Measurements from ENCODE around the gene BDNF. TPM values are rescaled to one million over a fixed set of nuclear protein-coding genes. Genes with fewer than 3 reads are reported as not detected.

BDNF gene
- polyA plus RNA-seq, 1 donor (not counting 4 experiments of a cell fraction or from before 2014, with no cell fraction given): 0.35 TPM

DNA sequence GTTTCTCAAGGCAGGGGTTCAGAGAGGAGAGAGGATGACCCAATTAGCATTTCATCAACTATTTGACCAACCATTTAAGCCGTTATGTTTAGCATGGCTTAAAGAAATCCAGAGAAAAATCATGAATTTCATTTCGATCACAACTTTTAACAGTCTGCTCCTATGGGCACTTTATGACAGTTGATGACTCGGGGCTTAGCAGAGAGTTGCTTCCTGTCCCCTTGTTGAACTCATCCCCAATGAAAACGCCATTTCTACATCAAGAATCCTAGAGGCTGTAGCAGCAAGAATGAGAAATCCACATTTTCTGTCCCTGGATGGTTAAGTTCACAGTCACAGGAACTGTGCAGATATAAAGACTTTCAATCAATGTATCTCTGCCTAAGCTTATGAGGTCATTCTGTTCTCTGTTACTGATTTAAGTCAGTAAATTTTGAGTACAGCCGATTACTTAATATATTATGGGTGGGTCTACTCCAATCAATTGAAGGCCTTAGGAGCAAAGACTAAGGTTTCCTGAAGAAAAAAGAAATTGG, 81.1 kb downstream of the BDNF start:
- TF ChIP-seq EZH2 (IDR thresholded peaks at IDR 0.05; ENCODE audit: low read length): no peak
- TF ChIP-seq, protein P1, sequence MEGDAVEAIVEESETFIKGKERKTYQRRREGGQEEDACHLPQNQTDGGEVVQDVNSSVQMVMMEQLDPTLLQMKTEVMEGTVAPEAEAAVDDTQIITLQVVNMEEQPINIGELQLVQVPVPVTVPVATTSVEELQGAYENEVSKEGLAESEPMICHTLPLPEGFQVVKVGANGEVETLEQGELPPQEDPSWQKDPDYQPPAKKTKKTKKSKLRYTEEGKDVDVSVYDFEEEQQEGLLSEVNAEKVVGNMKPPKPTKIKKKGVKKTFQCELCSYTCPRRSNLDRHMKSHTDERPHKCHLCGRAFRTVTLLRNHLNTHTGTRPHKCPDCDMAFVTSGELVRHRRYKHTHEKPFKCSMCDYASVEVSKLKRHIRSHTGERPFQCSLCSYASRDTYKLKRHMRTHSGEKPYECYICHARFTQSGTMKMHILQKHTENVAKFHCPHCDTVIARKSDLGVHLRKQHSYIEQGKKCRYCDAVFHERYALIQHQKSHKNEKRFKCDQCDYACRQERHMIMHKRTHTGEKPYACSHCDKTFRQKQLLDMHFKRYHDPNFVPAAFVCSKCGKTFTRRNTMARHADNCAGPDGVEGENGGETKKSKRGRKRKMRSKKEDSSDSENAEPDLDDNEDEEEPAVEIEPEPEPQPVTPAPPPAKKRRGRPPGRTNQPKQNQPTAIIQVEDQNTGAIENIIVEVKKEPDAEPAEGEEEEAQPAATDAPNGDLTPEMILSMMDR (optimal IDR thresholded peaks at IDR 0.05 in 1 of 3, IDR thresholded peaks at IDR 0.05 in 1 of 3, conservative IDR thresholded peaks at IDR 0.05 in 1 of 3; ENCODE audit: extremely low read depth in 1 of 3, insufficient read depth in 2 of 3, low read length in 3 of 3): no peak
- Histone ChIP-seq H3K4me2 (ENCODE audit: control insufficient read depth, extremely low read depth, insufficient read depth, low read depth, low read length) (no peak overlapping the region), H3K4me1 (ENCODE audit: control insufficient read depth, extremely low read depth, insufficient read depth, low read length) (no peaks in the 10 kb centered on the region), H3K4me3 (ENCODE audit: control insufficient read depth in 2 of 3, extremely low read depth in 1 of 3, insufficient read depth in 2 of 3, low read depth in 1 of 3, low read length in 3 of 3) (no peak overlapping the region), H3K27ac (ENCODE audit: control insufficient read depth, insufficient read depth, low read length) (no peak overlapping the region), H3K79me2 (ENCODE audit: control insufficient read depth, insufficient read depth, low read length) (no peaks in the 10 kb centered on the region), H3K9me3 (ENCODE audit: control insufficient read depth, low read depth, low read length) (no peaks in the 10 kb centered on the region), H3K27me3 (ENCODE audit: control insufficient read depth, extremely low read depth, insufficient read depth, low read length) (no peaks in the 10 kb centered on the region), H3K9me1 (ENCODE audit: control insufficient read depth, extremely low read depth, insufficient read depth, low read length) (no peaks in the 10 kb centered on the region), H4K20me1 (ENCODE audit: control insufficient read depth, extremely low read depth, insufficient read depth, low read length) (no peaks in the 10 kb centered on the region), H3K36me3 (ENCODE audit: control insufficient read depth in 2 of 2, extremely low read depth in 1 of 2, insufficient read depth in 2 of 2, low read length in 2 of 2) (no peaks in the 10 kb centered on the region), H3K9ac (ENCODE audit: control insufficient read depth, extremely low read depth, insufficient read depth, low read length) (no peak overlapping the region), H2AFZ (ENCODE audit: control insufficient read depth, low read length) (no peak overlapping the region)
- FAIRE-seq (no peak), DNase-seq (ENCODE audit: low read depth, low spot score) (no peak)
- dilution Hi-C loops (cut with MboI; ENCODE audit: extremely low pct_ligation_motif_present, low sequenced_read_pairs): no loop called here

DNA sequence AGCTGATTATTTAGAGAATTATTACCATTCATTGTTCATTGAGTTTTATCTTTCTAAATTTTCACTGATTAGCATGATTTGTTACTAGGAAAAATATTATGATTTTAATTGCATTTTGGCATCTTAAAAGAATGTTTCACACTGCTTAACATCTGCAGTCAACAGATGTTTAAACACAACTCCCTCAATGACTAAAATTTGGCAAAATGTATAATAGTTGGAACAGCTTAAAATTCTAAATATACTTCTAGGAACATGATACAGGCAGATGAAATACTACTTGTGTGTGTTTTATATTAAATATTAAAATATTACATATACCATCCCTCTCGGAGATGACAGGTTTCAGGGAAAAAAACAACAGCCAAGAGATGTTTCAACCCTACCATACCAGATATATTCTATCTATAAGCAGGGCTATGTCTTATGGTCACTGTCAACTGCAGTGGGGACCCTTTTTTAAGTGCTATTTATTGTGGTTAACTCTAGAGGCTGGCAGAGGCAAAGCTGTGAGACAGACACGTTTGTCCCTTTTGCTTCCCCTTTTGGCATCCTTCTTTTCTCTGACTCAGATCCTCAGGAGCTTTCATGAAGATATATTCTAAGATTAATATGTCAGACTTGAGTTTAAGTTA, 81.9 kb downstream of the BDNF start:
- Histone ChIP-seq H3K4me2 (ENCODE audit: control insufficient read depth, extremely low read depth, insufficient read depth, low read depth, low read length) (no peak overlapping the region), H3K79me2 (ENCODE audit: control insufficient read depth, insufficient read depth, low read length) (no peaks in the 10 kb centered on the region), H3K4me1 (ENCODE audit: control insufficient read depth, extremely low read depth, insufficient read depth, low read length) (no peaks in the 10 kb centered on the region), H3K27ac (ENCODE audit: control insufficient read depth, insufficient read depth, low read length) (no peak overlapping the region), H3K9me3 (ENCODE audit: control insufficient read depth, low read depth, low read length) (no peaks in the 10 kb centered on the region), H3K4me3 (ENCODE audit: control insufficient read depth in 2 of 3, extremely low read depth in 1 of 3, insufficient read depth in 2 of 3, low read depth in 1 of 3, low read length in 3 of 3) (no peak overlapping the region), H4K20me1 (ENCODE audit: control insufficient read depth, extremely low read depth, insufficient read depth, low read length) (no peaks in the 10 kb centered on the region), H3K9me1 (ENCODE audit: control insufficient read depth, extremely low read depth, insufficient read depth, low read length) (no peaks in the 10 kb centered on the region), H3K36me3 (ENCODE audit: control insufficient read depth in 2 of 2, extremely low read depth in 1 of 2, insufficient read depth in 2 of 2, low read length in 2 of 2) (no peaks in the 10 kb centered on the region), H3K9ac (ENCODE audit: control insufficient read depth, extremely low read depth, insufficient read depth, low read length) (no peak overlapping the region), H2AFZ (ENCODE audit: control insufficient read depth, low read length) (no peak overlapping the region), H3K27me3 (ENCODE audit: control insufficient read depth, extremely low read depth, insufficient read depth, low read length) (no peaks in the 10 kb centered on the region)
- TF ChIP-seq EZH2 (IDR thresholded peaks at IDR 0.05; ENCODE audit: low read length): no peak
- TF ChIP-seq, protein P1 (optimal IDR thresholded peaks at IDR 0.05 in 1 of 3, IDR thresholded peaks at IDR 0.05 in 1 of 3, conservative IDR thresholded peaks at IDR 0.05 in 1 of 3; ENCODE audit: extremely low read depth in 1 of 3, insufficient read depth in 2 of 3, low read length in 3 of 3): no peak
- dilution Hi-C loops (cut with MboI; ENCODE audit: extremely low pct_ligation_motif_present, low sequenced_read_pairs): no loop called here
- no peak for DNase-seq (ENCODE audit: low read depth, low spot score)
- no peak for FAIRE-seq
